CD4-positive, alpha-beta T cell treated with Interleukin-17A for 4 hours (primary cell): ENCODE data around the gene SPACA4.
A peak's percentile ranks its signal among the peaks of the same experiment; 100 is the strongest.
"Not testable (repeated sequence)": the region's sequence is repeated elsewhere in the genome, so short reads cannot be mapped to it uniquely, and the experiment has no call there.

Experiments used
- DNase-seq: peaks from one replicate; pipeline ENCODE4 v3.0.0-alpha.2; 2020; ENCODE audit warnings: mixed read lengths

The SPACA4 gene

GRCh38 chr19:48606463-48607358 lies at the start of gene SPACA4:
SPACA4 (plus strand) TSS chr19:48606742; CDS start chr19:48606979, 237 bp downstream.
- DNase-seq = no peak

- DNase-seq = no peak
These were observed 49.7 kb upstream of the SPACA4 start for GRCh38 chr19:48556825-48557224.

- DNase-seq = no peak
These were observed 48.4 kb upstream of the SPACA4 start for GRCh38 chr19:48558018-48558684.

- peak; percentile 18 for DNase-seq
These were observed 46.4 kb upstream of the SPACA4 start for GRCh38 chr19:48560095-48560530.

- no peak for DNase-seq
These were observed 45.1 kb upstream of the SPACA4 start for GRCh38 chr19:48561412-48561811.

GRCh38 chr19:48565090-48565489 lies 41.5 kb upstream of the SPACA4 start:
- DNase-seq = no peak

GRCh38 chr19:48568345-48568886 lies 38.1 kb upstream of the SPACA4 start:
- no peak for DNase-seq

GRCh38 chr19:48569814-48570213 lies 36.7 kb upstream of the SPACA4 start:
- no peak for DNase-seq

GRCh38 chr19:48571378-48572162 lies 35.0 kb upstream of the SPACA4 start:
- DNase-seq = no peak

GRCh38 chr19:48573163-48573505 lies 33.4 kb upstream of the SPACA4 start:
- DNase-seq = no peak

GRCh38 chr19:48575931-48576622 lies 30.5 kb upstream of the SPACA4 start:
- DNase-seq = no peak

GRCh38 chr19:48577908-48578307 lies 28.6 kb upstream of the SPACA4 start:
- DNase-seq = not testable (repeated sequence)

GRCh38 chr19:48578891-48579290 lies 27.7 kb upstream of the SPACA4 start:
- no peak for DNase-seq

GRCh38 chr19:48582168-48582567 lies 24.4 kb upstream of the SPACA4 start:
- no peak for DNase-seq

GRCh38 chr19:48587387-48587786 lies 19.2 kb upstream of the SPACA4 start:
- DNase-seq = no peak

GRCh38 chr19:48588670-48589401 lies 17.7 kb upstream of the SPACA4 start:
- peak; percentile 91 for DNase-seq

- DNase-seq = no peak
These were observed 15.5 kb upstream of the SPACA4 start for GRCh38 chr19:48591021-48591420.

- no peak for DNase-seq
These were observed 11.4 kb upstream of the SPACA4 start for GRCh38 chr19:48595171-48595570.

- DNase-seq = no peak
These were observed 10.7 kb upstream of the SPACA4 start for GRCh38 chr19:48595833-48596232.

- no peak for DNase-seq
These were observed 10.3 kb upstream of the SPACA4 start for GRCh38 chr19:48596237-48596636.

- peak; percentile 66 for DNase-seq
These were observed 9.7 kb upstream of the SPACA4 start for GRCh38 chr19:48596679-48597465.
